ENCODE measurements around the gene HECW1. TPM values are rescaled to one million over a fixed set of nuclear protein-coding genes. Genes with fewer than 3 reads are reported as not detected.
"Not testable (repeated sequence)": the region's sequence is repeated elsewhere in the genome, so short reads cannot be mapped to it uniquely, and the experiment has no call there.

The HECW1 gene
- total and polyA plus RNA-seq, 2 experiments from 2014 or later, result 11.0 to 21.8 TPM

- TF ChIP-seq STAT1 (IDR thresholded peaks at IDR 0.05; ENCODE audit: unreplicated experiment) (no peak), JUNB (IDR thresholded peaks at IDR 0.05; ENCODE audit: unreplicated experiment) (no peak), EZH2phosphoT487 (IDR thresholded peaks at IDR 0.05; ENCODE audit: unreplicated experiment) (no peak), NANOG (IDR thresholded peaks at IDR 0.05; ENCODE audit: borderline replicate concordance) (no peak), POLR2AphosphoS5 (IDR thresholded peaks at IDR 0.05; ENCODE audit: low read depth) (no peak)
- TF ChIP-seq, protein P1, sequence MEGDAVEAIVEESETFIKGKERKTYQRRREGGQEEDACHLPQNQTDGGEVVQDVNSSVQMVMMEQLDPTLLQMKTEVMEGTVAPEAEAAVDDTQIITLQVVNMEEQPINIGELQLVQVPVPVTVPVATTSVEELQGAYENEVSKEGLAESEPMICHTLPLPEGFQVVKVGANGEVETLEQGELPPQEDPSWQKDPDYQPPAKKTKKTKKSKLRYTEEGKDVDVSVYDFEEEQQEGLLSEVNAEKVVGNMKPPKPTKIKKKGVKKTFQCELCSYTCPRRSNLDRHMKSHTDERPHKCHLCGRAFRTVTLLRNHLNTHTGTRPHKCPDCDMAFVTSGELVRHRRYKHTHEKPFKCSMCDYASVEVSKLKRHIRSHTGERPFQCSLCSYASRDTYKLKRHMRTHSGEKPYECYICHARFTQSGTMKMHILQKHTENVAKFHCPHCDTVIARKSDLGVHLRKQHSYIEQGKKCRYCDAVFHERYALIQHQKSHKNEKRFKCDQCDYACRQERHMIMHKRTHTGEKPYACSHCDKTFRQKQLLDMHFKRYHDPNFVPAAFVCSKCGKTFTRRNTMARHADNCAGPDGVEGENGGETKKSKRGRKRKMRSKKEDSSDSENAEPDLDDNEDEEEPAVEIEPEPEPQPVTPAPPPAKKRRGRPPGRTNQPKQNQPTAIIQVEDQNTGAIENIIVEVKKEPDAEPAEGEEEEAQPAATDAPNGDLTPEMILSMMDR (conservative IDR thresholded peaks at IDR 0.05; ENCODE audit: low read depth in 2 of 2), result no peak
These were observed 471.7 kb downstream of the HECW1 start (continued) for GRCh38 chr7:43584195-43584586.

DNA sequence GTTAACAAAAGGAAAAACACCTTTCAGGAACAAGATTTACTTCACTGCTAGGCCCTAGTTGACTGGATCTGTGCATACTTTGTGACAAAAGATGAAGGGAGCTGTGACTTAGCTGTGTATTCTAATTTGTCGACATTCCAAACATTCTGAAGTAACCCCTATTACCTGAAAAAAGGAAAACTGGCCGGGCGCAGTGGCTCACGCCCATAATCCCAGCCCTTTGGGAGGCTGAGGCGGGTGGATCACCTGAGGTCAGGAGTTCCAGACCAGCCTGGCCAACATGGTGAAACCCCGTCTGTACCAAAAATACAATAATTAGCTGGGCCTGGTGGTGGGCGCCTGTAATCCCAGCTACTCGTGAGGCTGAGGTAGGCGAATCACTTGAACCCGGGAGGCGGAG is 472.3 kb downstream of the HECW1 start:
- peak overlapping the region; percentile 88 for H3K4me2 ChIP-seq
- not testable (repeated sequence) for H3K27me3 ChIP-seq (ENCODE audit: insufficient read depth); H3F3A ChIP-seq (replicated peaks; ENCODE audit: low read depth); H4K20me1 ChIP-seq (replicated peaks; ENCODE audit: insufficient read depth); H3K9me2 ChIP-seq (ENCODE audit: insufficient read depth); H3K27ac ChIP-seq (ENCODE audit: low read depth); H3K36me3 Mint-ChIP-seq (ENCODE audit: low read depth); H3K4me1 ChIP-seq (ENCODE audit: insufficient read depth); H3K27ac Mint-ChIP-seq; H3K9me3 Mint-ChIP-seq; H3K36me3 ChIP-seq (ENCODE audit: insufficient read depth); H2AFZ ChIP-seq
- ATAC-seq (peak; percentile 2; the same call in 2 of the 3 replicates), DNase-seq (ENCODE audit: low spot score) (peak; percentile 80)
- Mint-ChIP-seq H3K27me3 (ENCODE audit: insufficient read depth, low read depth, poor library complexity) (peaks cover 13% of the 10 kb centered on the region), H3K4me3 (peak overlapping the region; percentile 91), H3K4me1 (peaks cover 30% of the 10 kb centered on the region)
- H3K4me3 ChIP-seq, result peak overlapping the region; percentile 72
- H3K79me2 ChIP-seq (replicated peaks; ENCODE audit: insufficient read depth), result peaks cover 54% of the 10 kb centered on the region

DNA sequence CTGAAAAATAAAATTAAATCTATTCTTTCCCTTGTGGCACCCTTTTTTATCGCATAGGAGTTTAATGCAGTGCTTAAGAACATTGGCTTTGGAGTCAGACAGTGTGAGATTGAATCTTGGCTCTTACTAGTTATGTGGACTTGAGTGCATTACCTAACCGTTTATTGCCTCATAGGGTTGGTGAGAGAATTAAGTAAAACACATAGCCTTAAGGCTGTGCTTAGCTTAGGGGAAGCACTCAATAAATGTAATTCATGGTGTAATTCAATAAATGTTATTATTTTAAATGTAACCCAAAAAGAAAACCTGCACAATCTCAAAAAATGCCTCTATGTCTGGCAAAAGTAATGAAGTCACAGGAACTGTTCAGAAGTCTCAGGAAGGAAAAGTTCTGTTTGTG is 473.1 kb downstream of the HECW1 start:
- H3K27me3 Mint-ChIP-seq (ENCODE audit: insufficient read depth, low read depth, poor library complexity), result peaks cover 13% of the 10 kb centered on the region
- no peak for ATAC-seq
- Histone ChIP-seq H4K20me1 (replicated peaks; ENCODE audit: insufficient read depth) (peaks cover 3% of the 10 kb centered on the region; the same call in 1 of the 2 replicates), H3K4me3 (no peak overlapping the region), H3K36me3 (ENCODE audit: insufficient read depth) (no peaks in the 10 kb centered on the region), H3K27me3 (ENCODE audit: insufficient read depth) (peaks cover 10% of the 10 kb centered on the region), H3K9me2 (ENCODE audit: insufficient read depth) (no peaks in the 10 kb centered on the region), H3K27ac (ENCODE audit: low read depth) (no peak overlapping the region), H3K79me2 (replicated peaks; ENCODE audit: insufficient read depth) (peaks cover 62% of the 10 kb centered on the region), H3K4me1 (ENCODE audit: insufficient read depth) (peaks cover 10% of the 10 kb centered on the region), H3K4me2 (peak overlapping the region; percentile 88; the same call in 1 of the 2 replicates), H2AFZ (no peak overlapping the region), H3F3A (replicated peaks; ENCODE audit: low read depth) (no peaks in the 10 kb centered on the region)
- H3K4me1 Mint-ChIP-seq, result peaks cover 30% of the 10 kb centered on the region
- H3K36me3 Mint-ChIP-seq (ENCODE audit: low read depth), result no peaks in the 10 kb centered on the region; the same call in 2 of the 3 replicates
- no peaks in the 10 kb centered on the region for H3K9me3 Mint-ChIP-seq
- no peak overlapping the region for H3K4me3 Mint-ChIP-seq
- DNase-seq (ENCODE audit: low spot score), result no peak
- no peak overlapping the region for H3K27ac Mint-ChIP-seq
- no peak for TF ChIP-seq ZNF462 (CRISPR knock-in tag; IDR thresholded peaks at IDR 0.05)
- TF ChIP-seq ZNF331 (CRISPR knock-in tag; IDR thresholded peaks at IDR 0.05; ENCODE audit: low read depth), result no peak
- TF ChIP-seq, protein P2, sequence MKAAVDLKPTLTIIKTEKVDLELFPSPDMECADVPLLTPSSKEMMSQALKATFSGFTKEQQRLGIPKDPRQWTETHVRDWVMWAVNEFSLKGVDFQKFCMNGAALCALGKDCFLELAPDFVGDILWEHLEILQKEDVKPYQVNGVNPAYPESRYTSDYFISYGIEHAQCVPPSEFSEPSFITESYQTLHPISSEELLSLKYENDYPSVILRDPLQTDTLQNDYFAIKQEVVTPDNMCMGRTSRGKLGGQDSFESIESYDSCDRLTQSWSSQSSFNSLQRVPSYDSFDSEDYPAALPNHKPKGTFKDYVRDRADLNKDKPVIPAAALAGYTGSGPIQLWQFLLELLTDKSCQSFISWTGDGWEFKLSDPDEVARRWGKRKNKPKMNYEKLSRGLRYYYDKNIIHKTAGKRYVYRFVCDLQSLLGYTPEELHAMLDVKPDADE (IDR thresholded peaks at IDR 0.05), result no peak
- TF ChIP-seq NANOG (IDR thresholded peaks at IDR 0.05; ENCODE audit: borderline replicate concordance), result no peak
- TF ChIP-seq ZNF114 (CRISPR knock-in tag; IDR thresholded peaks at IDR 0.05), result no peak
